Ovary (tissue), 3 donors: Measurements from ENCODE around the gene STIM2.

Experiments used
- EP300 ChIP-seq: sonication (generic); formaldehyde crosslinking; IDR thresholded peaks from one replicate; pipeline ENCODE4 v1.6.1; 2017; ENCODE audit warnings: antibody characterized with exemption
- TF ChIP-seq, protein P1 (sequence below), 3 donors: fragments of 450-650 bp in 2 of 3; fragments of 200-600 bp in 1 of 3; IDR thresholded peaks; one replicate each; pipeline versions ENCODE4 v1.5.1 to v1.8.0; 2016 to 2022; ENCODE audit warnings: antibody characterized with exemption in 3 of 3, mild to moderate bottlenecking in 1 of 3
- donor health status: DM: no; HTN: no; CAD: no.

DNA sequence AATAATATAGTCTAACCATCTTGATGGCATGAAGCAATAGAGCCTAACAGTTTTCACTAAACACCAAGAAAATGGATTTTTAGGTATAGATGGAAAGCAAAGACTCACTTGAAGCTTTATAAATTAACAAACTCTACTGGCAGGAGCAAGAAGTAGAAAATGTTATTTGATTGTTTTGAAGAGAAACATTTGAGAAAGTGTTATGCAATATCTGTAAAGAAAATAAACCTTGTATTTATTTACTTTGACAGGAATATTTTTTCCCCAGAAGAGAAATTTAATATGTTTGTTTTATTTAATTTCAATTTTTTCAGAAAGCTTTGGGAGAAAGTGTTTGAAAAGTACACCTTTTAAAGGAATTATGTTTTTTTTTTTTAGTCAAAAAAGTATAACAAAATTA, 139.0 kb downstream of the STIM2 start:
- TF ChIP-seq, protein P1, sequence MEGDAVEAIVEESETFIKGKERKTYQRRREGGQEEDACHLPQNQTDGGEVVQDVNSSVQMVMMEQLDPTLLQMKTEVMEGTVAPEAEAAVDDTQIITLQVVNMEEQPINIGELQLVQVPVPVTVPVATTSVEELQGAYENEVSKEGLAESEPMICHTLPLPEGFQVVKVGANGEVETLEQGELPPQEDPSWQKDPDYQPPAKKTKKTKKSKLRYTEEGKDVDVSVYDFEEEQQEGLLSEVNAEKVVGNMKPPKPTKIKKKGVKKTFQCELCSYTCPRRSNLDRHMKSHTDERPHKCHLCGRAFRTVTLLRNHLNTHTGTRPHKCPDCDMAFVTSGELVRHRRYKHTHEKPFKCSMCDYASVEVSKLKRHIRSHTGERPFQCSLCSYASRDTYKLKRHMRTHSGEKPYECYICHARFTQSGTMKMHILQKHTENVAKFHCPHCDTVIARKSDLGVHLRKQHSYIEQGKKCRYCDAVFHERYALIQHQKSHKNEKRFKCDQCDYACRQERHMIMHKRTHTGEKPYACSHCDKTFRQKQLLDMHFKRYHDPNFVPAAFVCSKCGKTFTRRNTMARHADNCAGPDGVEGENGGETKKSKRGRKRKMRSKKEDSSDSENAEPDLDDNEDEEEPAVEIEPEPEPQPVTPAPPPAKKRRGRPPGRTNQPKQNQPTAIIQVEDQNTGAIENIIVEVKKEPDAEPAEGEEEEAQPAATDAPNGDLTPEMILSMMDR (IDR thresholded peaks at IDR 0.05), result no peak
- no peak for TF ChIP-seq EP300
